SH-SY5Y (cell line): Measurements from ENCODE around the gene ENGASE.

ENCODE experiments used
- GATA2 ChIP-seq: IDR thresholded peaks from 2 replicates; pipeline ENCODE4 v1.6.1; 2011; ENCODE audit warnings: mild to moderate bottlenecking, low read depth, low read length
- GATA3 ChIP-seq: IDR thresholded peaks from 2 replicates; pipeline ENCODE4 v1.6.1; 2011; ENCODE audit warnings: low read depth, mild to moderate bottlenecking, low read length, moderate library complexity

DNA sequence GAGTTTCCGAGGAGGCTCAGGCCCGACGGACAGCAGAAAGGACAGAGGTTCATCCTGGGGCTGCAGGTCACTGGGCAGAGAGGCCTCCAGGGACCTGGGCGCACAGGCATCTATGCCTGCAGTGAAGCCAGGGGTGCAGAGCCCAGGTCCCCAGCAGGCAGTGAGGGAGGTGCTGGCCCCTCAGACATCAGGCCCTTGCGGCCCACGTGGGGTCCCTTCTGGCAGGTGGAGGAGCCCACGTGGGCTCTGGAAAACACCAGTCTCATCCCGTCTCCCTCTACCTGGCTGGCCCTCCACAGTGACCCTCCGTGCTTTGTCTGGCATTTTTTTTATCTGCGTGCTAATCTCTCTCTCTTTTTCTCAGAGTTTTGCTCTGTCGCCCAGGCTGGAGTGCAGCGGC is 36.5 kb downstream of the ENGASE start:
- TF ChIP-seq GATA3 (no peak), GATA2 (peak; percentile 50)
